ENCODE measurements around the gene MORC2.

- TF ChIP-seq POLR2AphosphoS5 (IDR thresholded peaks at IDR 0.05; ENCODE audit: borderline replicate concordance, low read depth, low read length) (no peak), EZH2 (IDR thresholded peaks at IDR 0.05) (no peak)
Measured at GRCh38 chr22:30944986-30945385, 23.6 kb downstream of the MORC2 start.

Measured in SK-N-MC (cell line).